Adipose tissue (tissue), 3 donors: ENCODE results near the gene GAS2L2. TPM values are rescaled to one million over a fixed set of nuclear protein-coding genes. Genes with fewer than 3 reads are reported as not detected.

ENCODE experiments used
- H3K27ac ChIP-seq: one replicate; pipeline ENCODE4 v1.5.1; 2013; ENCODE audit warnings: low read depth, low read length
- WGBS, 3 donors: extraction: QIAGEN DNeasy Blood & Tissue Kit; methylation state at CpG; one replicate each; pipeline ENCODE4 v1.1.7; 2013; 5-methylcytosine and 5-hydroxymethylcytosine counted together
- polyA plus RNA-seq, 3 donors: library from polyadenylated mRNA; stranded (reverse); fragments of 200-250 nt; gene quantifications; one replicate each; pipeline ENCODE4 v1.2.3, GENCODE V29; 2013
- donor health status: healthy with polysubstance abuse.
- donor health status: Bipolar disorder and iron deficiency.
- donor health status: healthy.

GAS2L2 gene
- polyA plus RNA-seq, 3 donors = 0.22 to 0.46 (median 0.24) TPM

DNA sequence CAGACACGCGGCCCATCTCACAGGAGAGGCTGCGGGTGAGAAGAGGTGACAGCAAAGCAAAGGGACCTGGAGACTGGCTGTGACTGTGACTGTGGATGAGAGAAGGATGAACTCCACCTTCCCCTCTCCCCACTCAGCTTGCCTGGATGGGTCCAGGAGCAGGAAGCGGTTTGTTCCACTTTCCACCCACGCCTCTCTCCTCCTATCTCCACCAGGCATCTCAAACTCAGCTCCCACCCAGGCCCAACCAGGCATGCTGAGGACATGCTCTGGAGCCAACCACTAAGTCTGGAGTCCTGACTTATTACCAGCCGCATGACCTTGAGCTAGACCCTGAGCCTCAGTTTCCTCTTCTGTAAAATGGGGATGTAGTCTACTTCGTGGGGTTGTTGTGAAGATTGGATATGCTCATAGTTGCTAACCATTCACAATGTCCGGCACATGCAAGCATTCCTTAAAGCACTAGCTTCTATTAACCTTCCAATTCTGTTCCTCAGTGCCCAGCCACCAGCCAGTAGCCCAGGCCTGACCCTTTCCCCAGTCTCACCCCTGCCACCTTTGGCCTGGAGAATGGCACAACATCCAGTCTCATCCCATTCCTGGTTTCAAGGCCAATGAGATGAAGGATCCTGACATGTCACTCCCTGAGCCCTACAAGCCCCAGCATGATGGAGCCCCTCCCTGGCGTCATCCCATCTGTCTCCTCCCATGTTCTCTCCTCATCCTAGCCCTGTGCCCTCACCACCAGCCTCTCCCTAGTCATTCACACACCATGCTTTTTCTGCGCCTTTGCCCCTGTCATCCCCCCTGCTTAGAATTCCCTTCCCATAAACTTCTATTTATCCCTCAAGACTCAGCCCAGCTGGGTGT lies 2.3 kb downstream of the GAS2L2 start:
- 80 to 87% (median 81%) methylated on average over 10 of the region's 10 CpGs for WGBS, 3 donors
- H3K27ac ChIP-seq = no peak overlapping the region

DNA sequence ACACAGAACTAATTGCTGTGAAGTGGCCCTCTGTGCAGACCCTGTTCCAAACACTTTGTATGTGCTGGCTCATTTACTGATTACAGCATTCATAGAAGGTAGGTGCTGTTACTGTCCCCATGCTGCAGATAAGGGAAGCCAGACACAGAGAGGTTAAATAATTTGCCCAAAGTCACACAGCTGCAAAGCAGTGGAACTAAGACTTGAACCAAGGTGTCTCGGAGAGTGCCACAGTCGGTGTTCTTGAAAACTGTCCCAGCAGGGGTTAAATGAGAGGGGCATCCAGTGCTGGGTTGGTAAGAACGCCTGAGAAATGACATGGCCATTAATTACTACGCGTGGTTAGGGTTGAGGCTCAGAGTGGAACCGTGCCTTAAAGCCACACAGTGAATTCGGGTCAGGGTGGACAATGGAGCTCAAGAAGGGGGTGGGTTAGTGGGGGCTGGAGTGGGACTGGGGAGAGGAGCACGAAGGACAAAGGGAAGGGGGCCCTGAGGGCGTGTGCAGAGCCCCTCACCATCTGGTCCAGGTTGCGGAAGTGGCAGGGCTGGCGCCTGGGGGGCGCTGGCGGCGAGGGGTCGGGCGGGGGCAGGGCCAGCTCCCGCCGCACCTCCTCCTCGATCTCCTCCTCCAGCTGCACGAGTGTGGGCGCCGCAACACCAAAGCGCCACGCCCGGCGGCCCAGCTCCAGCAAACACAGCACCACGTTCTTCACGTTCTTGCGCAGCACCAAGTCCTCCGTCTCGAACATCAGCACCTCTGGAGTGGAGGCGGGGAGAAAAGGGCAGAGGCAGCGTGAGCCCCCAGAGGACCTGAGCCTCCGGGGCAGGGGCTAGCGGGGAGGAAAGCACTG lies 3.3 kb downstream of the GAS2L2 start:
- no peak overlapping the region for H3K27ac ChIP-seq
- WGBS, 3 donors = 6 to 9% (median 8%) methylated on average over 28 to 35 of the region's 35 CpGs

DNA sequence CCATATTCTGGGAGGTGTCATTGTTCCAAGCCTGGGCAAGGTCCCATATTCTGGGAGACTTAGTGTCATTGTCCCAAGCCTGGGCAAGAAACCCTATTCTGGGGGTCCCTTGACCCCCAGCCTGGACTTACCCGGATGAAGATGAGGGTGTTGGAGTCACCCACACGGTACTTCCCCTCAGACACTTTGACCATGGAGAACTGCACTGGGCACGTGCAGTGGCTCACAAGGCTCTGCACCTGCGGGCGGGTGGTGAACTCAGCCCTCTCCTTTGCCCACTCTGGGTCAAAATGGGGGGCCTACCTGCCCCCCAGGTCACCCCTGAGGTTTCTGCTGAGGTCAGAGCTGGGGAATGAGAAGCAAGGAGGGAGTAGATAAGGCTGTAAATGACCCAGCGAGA lies 4.1 kb downstream of the GAS2L2 start:
- WGBS, 3 donors = 72 to 82% (median 75%) methylated on average over 6 of the region's 6 CpGs
- no peak overlapping the region for H3K27ac ChIP-seq

DNA sequence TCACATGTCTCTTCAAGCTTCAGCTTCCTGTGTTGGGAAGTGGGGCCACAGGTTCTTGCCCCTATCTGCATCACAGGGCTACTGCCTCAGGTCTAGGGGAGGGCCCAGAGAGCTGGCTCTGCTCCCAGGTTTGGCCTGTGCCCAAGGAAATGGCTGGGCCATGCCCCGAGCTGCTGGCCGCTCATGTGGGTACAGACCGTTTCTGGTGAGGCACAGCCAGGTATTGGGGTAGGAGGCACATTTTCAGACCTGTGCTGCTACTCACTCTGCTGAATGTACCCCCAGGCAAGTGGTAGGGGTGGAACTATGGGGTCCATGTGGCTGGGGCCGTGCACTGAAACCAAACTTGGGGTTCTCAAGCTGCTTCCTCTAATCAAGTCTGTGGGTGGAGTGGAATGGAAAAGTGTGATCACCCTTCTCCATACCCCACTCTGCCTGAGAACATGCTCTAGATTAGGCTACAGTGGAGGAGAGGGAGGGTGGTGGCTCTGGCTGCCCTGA lies 4.6 kb downstream of the GAS2L2 start:
- WGBS, 3 donors = 14 to 22% (median 20%) methylated on average over 4 of the region's 4 CpGs

DNA sequence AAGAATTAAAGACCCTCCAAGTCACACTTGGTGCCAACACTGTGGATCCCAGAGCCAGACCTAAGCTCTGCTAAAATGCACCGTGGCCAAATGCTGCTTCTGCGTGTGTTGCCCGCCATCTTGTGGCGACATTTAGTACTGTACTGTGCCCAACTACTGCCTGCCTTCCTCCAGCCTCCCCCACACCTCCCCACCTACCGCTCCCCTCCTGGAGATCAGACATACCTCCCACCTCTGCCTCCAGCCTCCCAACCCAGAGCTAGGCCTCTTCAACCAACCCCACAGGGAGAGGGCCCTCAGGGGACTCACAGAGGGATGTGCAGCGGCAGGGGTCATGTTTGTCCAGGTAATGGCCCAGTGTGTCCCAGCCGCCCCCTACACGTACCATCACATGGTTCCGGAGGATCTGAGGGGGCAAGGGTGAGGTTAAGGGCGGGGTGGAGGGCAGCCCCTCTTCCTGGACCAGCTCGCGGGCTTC lies 5.5 kb downstream of the GAS2L2 start:
- H3K27ac ChIP-seq = no peak overlapping the region
- WGBS, 3 donors = 21 to 31% (median 29%) methylated on average over 12 of the region's 12 CpGs

More for the DNA sequence above, 4.6 kb downstream of the GAS2L2 start:
- H3K27ac ChIP-seq = no peak overlapping the region

DNA sequence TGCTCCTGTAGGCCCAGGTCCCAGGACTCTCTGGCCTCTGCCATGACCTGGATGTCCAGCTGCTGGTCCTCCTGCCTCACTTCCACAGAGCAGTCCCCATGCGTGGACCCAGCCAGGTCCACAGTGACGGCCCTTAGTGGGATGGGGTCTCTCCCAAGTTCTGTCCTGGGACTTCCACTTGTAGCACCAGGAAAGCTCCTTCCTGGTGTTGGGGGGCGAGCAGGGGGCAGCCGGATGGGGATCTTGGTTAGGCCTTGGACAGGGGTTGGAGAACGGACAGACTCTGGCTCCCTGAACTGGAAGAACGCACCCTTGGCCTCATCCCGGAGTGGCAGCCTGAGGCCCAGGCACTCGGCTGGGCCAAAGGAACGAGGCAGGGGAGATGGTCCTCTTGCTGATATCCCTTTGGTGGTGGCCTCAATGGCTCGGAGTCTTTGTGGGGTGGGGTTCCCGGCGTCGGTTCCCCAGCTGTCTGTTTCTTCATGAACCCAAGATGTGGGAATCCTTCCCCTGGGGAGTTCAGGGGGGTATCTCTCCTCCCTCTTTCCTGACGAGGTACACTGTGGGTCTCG lies 7.2 kb downstream of the GAS2L2 start:
- WGBS, 3 donors = 75 to 89% (median 83%) methylated on average over 15 of the region's 15 CpGs
- H3K27ac ChIP-seq = no peak overlapping the region

DNA sequence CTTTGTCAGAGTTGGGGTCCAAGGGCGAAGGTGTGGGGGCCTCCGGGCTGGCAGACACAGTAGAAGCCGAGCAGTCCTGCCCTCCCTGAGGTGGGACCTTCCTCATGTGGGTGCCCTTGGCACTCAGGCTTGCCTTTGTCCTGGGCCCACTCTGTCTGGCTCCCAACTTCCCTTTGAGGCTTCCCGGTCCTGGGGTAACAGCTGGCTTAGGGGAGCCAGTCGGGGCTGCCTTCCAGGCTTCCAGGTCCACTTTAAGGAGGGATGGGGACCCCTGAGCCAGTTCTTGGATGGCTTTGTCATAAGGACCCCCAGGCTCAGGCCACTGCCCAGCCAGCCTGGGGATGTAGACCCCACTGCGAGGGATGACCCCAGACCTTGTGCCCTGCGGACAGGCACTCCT lies 7.8 kb downstream of the GAS2L2 start:
- 84 to 88% (median 86%) methylated on average over 7 of the region's 7 CpGs for WGBS, 3 donors
- H3K27ac ChIP-seq = no peak overlapping the region

DNA sequence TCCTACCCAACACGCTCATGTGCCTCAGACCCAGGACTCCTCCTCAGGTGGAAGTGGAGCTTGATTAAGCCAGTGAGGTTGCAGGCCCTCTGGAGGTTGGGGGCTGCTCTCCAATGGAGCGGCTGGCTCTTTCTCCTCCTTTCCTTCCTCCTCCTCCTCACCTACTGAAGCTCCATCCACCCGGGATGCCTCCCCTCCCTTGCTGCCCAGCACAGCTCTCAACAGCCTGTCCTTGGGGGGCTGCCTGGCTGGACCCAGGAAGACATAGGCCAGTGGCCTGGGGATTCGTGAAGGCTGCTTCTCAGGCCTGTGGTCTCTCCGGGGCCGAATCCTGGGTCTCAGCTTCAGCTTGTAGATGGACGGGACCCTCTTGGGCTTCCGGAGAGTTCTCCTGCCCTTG lies 8.2 kb downstream of the GAS2L2 start:
- 67 to 84% (median 82%) methylated on average over 8 of the region's 8 CpGs for WGBS, 3 donors

DNA sequence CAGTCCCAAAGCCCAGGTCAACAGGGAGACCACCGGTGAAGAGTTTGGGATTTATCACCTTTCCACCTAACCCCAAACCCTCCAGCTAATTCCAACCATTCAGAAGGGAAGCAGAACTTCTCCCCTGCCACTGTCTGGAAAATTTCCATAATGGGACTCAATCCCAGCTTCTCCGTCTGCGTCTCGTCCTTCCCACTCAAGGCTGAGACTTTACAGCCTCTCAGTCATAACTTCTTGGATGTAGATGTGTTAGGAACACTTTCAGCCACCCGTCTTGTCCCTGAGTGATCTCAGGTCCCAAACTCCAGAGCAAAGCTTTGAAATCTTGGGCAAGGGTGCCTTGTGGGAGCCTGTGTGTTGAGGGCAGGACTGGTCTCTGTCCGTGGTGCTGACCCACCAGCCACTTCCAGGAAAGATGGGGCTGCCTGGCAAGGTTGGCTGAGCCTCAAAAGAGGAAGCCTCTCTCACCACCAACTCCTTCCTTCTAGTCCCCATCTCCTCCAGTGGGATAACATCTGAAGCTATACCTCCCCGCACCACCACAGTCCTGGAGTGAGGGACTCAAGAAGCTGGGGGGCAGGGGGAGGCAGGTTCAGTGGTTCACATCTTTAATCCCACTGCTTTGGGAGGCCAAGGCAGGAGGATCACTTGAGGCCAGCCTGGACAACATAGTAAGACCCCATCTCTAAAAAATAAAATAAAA lies 9.3 kb downstream of the GAS2L2 start:
- WGBS, 3 donors = 42 to 48% (median 42%) methylated on average over 7 of the region's 7 CpGs
- H3K27ac ChIP-seq = no peak overlapping the region

More for the DNA sequence above, 8.2 kb downstream of the GAS2L2 start:
- H3K27ac ChIP-seq = no peak overlapping the region

DNA sequence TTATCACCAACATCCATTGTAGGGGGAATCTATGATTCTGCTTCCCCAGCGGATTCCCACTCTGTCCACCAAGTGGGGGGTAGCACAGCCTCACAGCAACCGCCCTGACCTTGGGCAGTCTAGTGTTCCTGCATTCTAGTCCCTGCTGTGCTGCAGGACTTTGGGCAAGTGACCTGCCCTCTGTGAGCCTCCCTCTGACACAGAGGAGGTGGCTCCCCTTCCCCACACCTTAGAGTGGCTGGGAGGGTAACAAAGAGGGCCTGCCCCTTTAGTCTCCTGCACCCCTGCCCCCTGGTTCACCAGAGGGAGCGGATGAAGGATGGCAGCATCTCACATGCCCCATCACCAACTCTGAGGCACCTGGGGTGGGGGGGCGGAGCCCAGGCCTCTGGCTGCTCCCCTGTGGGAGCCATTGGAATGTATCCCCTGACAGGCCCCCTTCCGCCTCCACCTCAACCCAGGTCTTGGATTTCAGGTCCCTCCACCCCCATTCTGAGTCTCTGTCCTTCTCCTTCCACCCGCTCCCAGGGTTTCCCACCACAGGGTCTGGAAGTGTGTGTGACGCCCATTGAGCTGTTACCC lies 10.1 kb downstream of the GAS2L2 start:
- H3K27ac ChIP-seq = no peak overlapping the region
- WGBS, 3 donors = 67 to 70% (median 68%) methylated on average over 7 of the region's 7 CpGs

DNA sequence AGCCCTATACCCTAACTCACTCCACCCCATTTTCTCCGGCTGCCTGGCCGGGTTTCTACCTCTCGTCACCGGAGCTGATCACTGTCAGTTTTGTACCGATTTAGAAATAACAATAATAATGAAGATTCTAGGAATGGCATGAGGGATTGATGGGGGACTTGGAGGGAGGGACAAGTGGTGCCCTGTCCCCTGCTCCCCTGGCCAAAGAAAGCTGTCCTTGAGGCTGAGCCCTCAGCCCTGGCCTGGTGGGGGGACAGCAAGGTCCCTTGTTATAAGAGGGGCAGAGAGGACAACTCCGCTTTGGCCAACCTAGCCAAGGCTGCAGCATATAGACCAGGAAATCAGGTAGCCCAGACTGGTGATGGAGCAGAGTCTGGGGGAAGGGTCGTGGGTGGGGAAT lies 10.5 kb downstream of the GAS2L2 start:
- WGBS, 3 donors = 73 to 80% (median 77%) methylated on average over 7 of the region's 7 CpGs
- H3K27ac ChIP-seq = no peak overlapping the region

DNA sequence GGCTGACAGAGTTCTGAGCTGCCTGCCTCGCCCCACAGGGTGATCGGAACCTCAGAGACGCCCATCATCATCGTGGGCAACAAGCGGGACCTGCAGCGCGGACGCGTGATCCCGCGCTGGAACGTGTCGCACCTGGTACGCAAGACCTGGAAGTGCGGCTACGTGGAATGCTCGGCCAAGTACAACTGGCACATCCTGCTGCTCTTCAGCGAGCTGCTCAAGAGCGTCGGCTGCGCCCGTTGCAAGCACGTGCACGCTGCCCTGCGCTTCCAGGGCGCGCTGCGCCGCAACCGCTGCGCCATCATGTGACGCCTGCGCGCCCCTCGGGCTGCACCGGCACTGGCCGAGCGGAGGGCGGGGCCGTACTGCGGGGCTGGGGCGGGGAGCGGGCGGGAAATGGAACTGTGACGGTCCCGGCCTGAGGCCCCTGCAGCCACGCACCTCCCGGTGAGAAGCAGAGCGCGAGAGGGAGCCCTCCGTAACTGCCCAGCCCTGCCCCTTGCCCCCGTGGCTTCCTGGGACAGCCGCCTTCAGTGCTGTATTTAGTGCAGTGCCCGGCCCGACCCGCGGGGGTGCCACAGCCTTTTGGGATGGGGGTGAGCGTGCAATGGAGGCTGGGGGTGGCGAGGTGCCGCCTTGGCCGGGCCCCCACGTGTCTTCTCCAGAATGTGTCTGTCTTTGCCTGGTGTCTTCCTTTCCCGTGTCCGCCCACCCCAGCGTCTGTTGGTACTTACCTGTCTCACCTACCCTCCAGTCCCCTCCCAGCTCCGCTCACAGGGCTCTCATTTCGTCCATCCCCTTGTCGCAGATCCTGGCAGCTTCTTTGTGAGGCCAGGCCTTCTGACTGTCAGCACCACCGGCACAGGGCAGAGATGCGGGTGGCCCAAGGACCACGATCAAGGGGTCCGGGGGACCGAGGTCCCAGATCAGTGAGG lies 11.8 kb downstream of the GAS2L2 start:
- WGBS, 3 donors = 16 to 18% (median 18%) methylated on average over 73 of the region's 73 CpGs
- no peak overlapping the region for H3K27ac ChIP-seq

DNA sequence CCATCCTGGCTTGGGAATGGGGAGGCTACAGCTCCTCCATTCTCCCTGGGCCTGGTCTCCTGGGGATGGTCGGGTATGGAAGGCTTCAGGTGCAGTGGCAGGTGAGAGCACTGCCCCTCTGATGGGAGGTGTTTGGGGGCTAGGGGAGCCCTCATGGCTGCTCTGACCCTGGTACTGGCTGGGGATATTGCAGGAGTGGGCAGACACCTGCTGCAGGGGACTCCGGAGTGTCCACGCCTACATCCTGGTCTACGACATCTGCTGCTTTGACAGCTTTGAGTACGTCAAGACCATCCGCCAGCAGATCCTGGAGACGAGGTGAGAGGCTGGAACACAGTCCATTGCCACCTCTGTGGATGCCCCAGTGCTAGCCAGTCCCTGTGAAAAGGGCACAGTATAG lies 12.8 kb downstream of the GAS2L2 start:
- no peak overlapping the region for H3K27ac ChIP-seq
- 79 to 92% (median 89%) methylated on average over 7 of the region's 7 CpGs for WGBS, 3 donors

DNA sequence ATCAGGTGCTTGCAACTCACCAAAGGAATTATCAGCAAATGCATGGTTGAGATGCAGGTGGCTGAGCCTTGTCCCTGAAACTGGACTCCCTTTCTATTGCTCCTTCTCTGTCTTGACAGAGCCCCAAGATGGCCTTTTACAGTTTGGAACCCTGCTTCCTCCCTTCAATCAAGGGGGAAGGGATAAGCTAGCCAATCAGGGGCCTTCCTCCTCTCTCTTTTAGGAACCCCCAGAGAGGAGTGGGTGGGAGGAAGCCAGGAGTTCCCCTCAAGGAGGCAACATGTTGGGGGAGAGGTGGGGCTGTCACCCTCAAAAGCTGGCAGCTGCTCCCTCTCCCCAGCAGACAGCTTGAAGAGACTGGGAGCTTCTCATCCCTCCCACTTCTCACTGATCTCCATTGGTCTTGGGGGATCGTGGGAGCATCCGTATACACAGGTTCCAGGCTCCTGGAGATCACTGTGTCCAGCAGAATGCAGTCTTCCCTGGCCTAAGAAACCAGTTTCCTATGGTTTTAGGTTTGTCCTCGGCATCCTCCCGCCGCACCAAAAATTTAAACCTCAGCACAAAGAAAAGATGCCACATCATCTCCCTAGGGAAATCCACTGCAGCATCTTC lies 14.4 kb downstream of the GAS2L2 start:
- H3K27ac ChIP-seq = no peak overlapping the region
- WGBS, 3 donors = 76 to 87% (median 78%) methylated on average over 5 of the region's 5 CpGs

DNA sequence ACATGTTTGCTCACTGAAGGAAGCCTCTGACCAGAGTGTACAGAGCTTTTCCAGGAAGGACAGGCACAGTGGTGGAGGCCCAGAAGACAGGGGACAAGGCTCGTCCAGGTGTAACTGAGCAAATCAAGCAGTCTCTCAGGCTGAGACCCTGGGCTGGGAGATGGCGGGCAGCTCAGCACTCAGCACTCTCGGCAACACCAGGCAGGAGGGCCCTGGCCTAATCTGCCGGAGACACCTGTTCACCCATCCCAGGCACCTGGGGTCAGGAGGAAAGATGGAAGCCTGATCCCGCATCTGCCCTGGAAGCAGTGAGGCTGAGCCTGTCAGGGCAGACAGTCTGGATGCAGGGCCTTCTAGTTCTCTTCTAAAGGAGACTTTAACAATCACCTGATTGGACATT lies 16.8 kb downstream of the GAS2L2 start:
- no peak overlapping the region for H3K27ac ChIP-seq
- 90 to 95% (median 93%) methylated on average over 5 of the region's 5 CpGs for WGBS, 3 donors

DNA sequence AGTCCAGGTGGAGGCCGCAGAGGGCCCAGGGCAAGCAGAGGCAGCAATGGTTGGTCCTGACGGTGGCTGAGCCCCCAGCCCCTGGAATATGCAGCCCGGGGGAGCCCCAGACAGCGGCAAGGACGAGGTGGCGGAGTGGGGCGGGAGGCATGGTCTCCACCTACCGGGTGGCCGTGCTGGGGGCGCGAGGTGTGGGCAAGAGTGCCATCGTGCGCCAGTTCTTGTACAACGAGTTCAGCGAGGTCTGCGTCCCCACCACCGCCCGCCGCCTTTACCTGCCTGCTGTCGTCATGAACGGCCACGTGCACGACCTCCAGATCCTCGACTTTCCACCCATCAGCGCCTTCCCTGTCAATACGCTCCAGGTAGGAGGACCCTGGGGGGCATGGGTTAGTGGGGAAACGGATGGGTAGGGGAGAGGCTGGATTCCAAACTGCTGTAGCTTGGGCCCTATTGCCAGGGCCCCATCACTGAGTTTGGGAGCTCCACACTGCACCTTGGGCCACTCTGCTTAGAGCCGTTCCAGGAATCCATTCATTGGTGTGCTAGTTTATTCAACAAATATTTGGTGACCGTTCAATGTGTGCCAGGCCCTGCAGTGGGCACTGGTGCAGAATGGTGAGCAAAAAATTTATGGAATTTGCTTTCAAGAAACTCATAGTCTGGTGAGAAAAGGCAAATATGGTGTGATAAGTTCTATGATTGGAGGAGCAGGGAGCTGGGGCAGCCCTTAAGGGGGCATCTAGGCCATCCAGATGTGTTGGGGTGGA lies 17.8 kb downstream of the GAS2L2 start:
- WGBS, 3 donors = 84 to 89% (median 89%) methylated on average over 29 of the region's 29 CpGs
- no peak overlapping the region for H3K27ac ChIP-seq
